Peyer's patch (tissue), 4 donors: ENCODE data around the gene B4GALT7.
"Not testable (repeated sequence)": the region's sequence is repeated elsewhere in the genome, so short reads cannot be mapped to it uniquely, and the experiment has no call there.

Experiments used
- POLR2A ChIP-seq, 2 donors: fragments of 450-650 bp; IDR thresholded peaks; one replicate each; pipeline ENCODE4 v1.5.1; 2017; ENCODE audit warnings: antibody characterized with exemption in 2 of 2, mild to moderate bottlenecking in 2 of 2, moderate library complexity in 2 of 2
- TF ChIP-seq, protein P1 (sequence below), 6 experiments: fragments of 450-650 bp in 4 of 6; fragments of 200-600 bp in 2 of 6; sonication (generic) in 1 of 6; IDR thresholded peaks; one replicate each; pipeline ENCODE4 v1.5.1; 2017 to 2019; ENCODE audit warnings: antibody characterized with exemption in 6 of 6, mild to moderate bottlenecking in 3 of 6, moderate library complexity in 1 of 6

DNA sequence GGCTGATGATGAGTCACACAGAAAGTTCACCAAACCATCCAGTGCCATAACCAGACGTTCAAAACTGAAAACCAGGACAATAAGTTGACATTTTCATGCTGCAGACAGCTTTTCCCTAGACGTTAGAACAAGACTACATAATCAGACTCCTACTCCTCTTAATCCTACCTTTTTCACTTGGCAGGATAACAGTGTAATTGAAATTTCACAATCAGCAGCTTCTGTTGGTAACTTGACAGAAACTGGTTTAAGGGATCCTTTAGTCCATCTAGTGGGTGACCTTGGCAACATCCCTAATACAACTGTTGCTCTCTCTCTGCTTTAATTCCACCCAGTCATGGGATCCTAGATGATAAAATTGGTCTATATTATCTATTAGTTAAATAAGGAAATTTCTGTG lies 57.9 kb downstream of the B4GALT7 start:
- TF ChIP-seq, protein P1, sequence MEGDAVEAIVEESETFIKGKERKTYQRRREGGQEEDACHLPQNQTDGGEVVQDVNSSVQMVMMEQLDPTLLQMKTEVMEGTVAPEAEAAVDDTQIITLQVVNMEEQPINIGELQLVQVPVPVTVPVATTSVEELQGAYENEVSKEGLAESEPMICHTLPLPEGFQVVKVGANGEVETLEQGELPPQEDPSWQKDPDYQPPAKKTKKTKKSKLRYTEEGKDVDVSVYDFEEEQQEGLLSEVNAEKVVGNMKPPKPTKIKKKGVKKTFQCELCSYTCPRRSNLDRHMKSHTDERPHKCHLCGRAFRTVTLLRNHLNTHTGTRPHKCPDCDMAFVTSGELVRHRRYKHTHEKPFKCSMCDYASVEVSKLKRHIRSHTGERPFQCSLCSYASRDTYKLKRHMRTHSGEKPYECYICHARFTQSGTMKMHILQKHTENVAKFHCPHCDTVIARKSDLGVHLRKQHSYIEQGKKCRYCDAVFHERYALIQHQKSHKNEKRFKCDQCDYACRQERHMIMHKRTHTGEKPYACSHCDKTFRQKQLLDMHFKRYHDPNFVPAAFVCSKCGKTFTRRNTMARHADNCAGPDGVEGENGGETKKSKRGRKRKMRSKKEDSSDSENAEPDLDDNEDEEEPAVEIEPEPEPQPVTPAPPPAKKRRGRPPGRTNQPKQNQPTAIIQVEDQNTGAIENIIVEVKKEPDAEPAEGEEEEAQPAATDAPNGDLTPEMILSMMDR (IDR thresholded peaks at IDR 0.05) = not testable (repeated sequence)
- TF ChIP-seq POLR2A (IDR thresholded peaks at IDR 0.05) = not testable (repeated sequence)
